Measurements from ENCODE around the gene GPN2. TPM values are rescaled to one million over a fixed set of nuclear protein-coding genes. Genes with fewer than 3 reads are reported as not detected.

GPN2 gene
- total RNA-seq, 2 experiments from 2014 or later: 17.5 to 46.6 TPM

DNA sequence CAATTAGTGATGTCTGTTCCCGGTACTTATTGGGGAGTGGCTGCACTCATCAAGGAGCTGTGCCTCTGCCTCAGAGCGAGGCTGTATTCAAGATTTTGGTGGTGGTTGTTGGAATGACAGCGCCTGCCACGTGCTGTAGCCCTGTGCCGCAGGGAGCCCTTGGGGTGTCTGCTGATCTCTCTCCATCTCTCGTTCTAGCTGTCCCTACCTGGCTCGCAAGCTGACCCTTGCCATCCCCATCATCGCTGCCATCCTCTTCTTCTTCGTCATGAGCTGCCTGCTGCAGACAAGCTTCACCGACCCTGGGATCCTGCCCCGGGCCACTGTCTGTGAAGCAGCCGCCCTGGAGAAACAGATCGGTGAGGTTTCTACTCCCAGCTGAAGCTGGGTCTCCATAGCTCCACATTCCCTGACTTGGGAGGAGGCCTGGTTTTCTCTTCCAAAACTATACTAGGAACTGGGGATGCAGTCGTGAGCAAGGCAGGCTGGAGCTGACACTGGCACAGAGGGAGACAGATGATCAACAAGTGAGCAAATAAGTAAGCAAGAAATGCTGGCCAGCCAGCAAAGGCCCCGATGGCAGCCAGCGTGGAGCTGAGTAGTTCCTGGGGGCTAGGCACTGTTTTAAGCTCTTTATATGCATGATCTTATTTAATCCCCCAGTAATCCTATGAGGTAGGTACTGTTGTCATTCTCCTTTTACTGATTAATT, 57.7 kb downstream of the GPN2 start:
- BruUV-seq (replicated peaks): no TSS peak
- H3K4me3 ChIP-seq (ENCODE audit: low read depth, low read length, poor library complexity, severe bottlenecking): no peak overlapping the region
- no peaks in the 10 kb centered on the region for H4K20me1 ChIP-seq (ENCODE audit: insufficient read depth, low read length)
- no peak overlapping the region for H2AFZ ChIP-seq (ENCODE audit: low read length)
- peaks cover 40% of the 10 kb centered on the region; the same call in 1 of the 2 replicates for H3K36me3 ChIP-seq (ENCODE audit: insufficient read depth, low read length)
- H3K79me2 ChIP-seq (ENCODE audit: insufficient read depth, low read depth, low read length): peaks cover 4% of the 10 kb centered on the region; the same call in 1 of the 2 replicates
- no peak overlapping the region for H3K4me2 ChIP-seq (ENCODE audit: low read length)
- intact Hi-C loops (cut with micrococcal nuclease; ENCODE audit: unreplicated experiment): loop anchor here (2.0 kb wide), 2 partner anchors 22 to 44 kb away; no protein-coding TSS in a partner anchor
- ChIA-PET CTCF (ENCODE audit: unreplicated experiment) (no interaction called here), POLR2A (interaction anchor here (0.8 to 1.6 kb wide), 4 partner anchors 21 to 33 kb away, joined by 3 to 5 read pairs (median 4); no protein-coding TSS in a partner anchor)
- H3K4me1 ChIP-seq (ENCODE audit: insufficient read depth, low read length, poor library complexity, severe bottlenecking): peaks cover 36% of the 10 kb centered on the region
- no peak for TF ChIP-seq EZH2phosphoT487 (IDR thresholded peaks at IDR 0.05; ENCODE audit: borderline replicate concordance, low read depth, low read length)
- TF ChIP-seq, protein P1, sequence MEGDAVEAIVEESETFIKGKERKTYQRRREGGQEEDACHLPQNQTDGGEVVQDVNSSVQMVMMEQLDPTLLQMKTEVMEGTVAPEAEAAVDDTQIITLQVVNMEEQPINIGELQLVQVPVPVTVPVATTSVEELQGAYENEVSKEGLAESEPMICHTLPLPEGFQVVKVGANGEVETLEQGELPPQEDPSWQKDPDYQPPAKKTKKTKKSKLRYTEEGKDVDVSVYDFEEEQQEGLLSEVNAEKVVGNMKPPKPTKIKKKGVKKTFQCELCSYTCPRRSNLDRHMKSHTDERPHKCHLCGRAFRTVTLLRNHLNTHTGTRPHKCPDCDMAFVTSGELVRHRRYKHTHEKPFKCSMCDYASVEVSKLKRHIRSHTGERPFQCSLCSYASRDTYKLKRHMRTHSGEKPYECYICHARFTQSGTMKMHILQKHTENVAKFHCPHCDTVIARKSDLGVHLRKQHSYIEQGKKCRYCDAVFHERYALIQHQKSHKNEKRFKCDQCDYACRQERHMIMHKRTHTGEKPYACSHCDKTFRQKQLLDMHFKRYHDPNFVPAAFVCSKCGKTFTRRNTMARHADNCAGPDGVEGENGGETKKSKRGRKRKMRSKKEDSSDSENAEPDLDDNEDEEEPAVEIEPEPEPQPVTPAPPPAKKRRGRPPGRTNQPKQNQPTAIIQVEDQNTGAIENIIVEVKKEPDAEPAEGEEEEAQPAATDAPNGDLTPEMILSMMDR (conservative IDR thresholded peaks at IDR 0.05; ENCODE audit: low read length): no peak
- no peaks in the 10 kb centered on the region for H3K9me2 ChIP-seq (ENCODE audit: insufficient read depth, low read length)
- no peaks in the 10 kb centered on the region for H3K9me3 ChIP-seq (ENCODE audit: low read length)
- no peak overlapping the region for H3K27ac ChIP-seq (ENCODE audit: low read depth, low read length, poor library complexity, severe bottlenecking)
- DNase-seq (ENCODE audit: low spot score): no peak

DNA sequence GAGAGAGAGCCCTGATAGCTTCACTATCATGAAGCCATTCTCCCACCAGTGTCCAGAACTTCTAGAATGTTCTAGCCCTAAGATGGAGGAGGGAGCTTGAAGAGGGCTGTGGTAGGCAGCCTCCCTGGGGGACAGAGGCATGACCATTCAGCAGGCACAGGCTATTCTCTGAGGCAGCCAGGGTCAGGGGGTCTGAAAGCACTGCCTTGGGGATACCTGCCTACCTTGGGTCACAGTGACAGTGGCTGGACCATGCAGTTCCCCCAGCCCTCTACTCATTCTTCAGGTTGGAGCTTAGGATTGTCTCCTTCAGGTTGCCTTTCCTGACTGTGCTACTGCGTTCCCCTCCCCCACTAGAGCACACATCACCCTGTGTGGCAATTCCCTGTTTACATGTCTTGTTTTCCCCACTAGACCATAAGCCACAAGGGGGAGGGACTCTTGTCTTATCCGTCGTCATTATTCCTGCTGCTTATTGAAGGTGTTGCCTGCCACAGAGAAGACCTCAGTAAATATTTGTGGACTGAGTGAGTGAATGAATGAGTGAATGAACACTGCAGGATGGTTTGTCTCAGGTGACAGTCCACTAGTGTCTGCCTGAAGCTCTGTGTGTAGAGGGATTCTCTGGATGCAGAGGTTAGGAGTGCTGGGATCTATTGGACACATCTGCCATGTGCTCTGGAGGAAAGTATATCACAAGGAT, 58.4 kb downstream of the GPN2 start:
- Histone ChIP-seq H3K9me3 (ENCODE audit: low read length) (no peaks in the 10 kb centered on the region), H3K27ac (ENCODE audit: low read depth, low read length, poor library complexity, severe bottlenecking) (no peak overlapping the region), H2AFZ (ENCODE audit: low read length) (no peak overlapping the region), H3K4me3 (ENCODE audit: low read depth, low read length, poor library complexity, severe bottlenecking) (no peak overlapping the region), H3K36me3 (ENCODE audit: insufficient read depth, low read length) (peaks cover 40% of the 10 kb centered on the region; the same call in 1 of the 2 replicates), H4K20me1 (ENCODE audit: insufficient read depth, low read length) (no peaks in the 10 kb centered on the region), H3K9me2 (ENCODE audit: insufficient read depth, low read length) (no peaks in the 10 kb centered on the region), H3K79me2 (ENCODE audit: insufficient read depth, low read depth, low read length) (peaks cover 6% of the 10 kb centered on the region; the same call in 1 of the 2 replicates), H3K4me2 (ENCODE audit: low read length) (no peak overlapping the region), H3K4me1 (ENCODE audit: insufficient read depth, low read length, poor library complexity, severe bottlenecking) (peaks cover 38% of the 10 kb centered on the region)
- intact Hi-C loops (cut with micrococcal nuclease; ENCODE audit: unreplicated experiment): loop anchor here (2.0 kb wide), 2 partner anchors 21 to 43 kb away; no protein-coding TSS in a partner anchor
- CTCF ChIA-PET (ENCODE audit: unreplicated experiment): interaction anchor here (1.0 kb wide), 1 partner anchor 293 kb away, joined by 3 read pairs; no protein-coding TSS in a partner anchor
- POLR2A ChIA-PET: interaction anchor here (0.6 to 1.6 kb wide), 4 partner anchors 20 to 40 kb away, joined by 3 to 4 read pairs (median 4); no protein-coding TSS in a partner anchor
- BruUV-seq (replicated peaks): no TSS peak
- DNase-seq (ENCODE audit: low spot score): no peak
- TF ChIP-seq EZH2phosphoT487 (IDR thresholded peaks at IDR 0.05; ENCODE audit: borderline replicate concordance, low read depth, low read length): no peak
- TF ChIP-seq, protein P1 (conservative IDR thresholded peaks at IDR 0.05; ENCODE audit: low read length): no peak
